Left kidney (tissue), 2 donors: Measurements from ENCODE around the gene UNC80. TPM values are rescaled to one million over a fixed set of nuclear protein-coding genes. Genes with fewer than 3 reads are reported as not detected.

ENCODE experiments used
- DNase-seq: peaks from one replicate; pipeline ENCODE4 v3.0.0-alpha.2; 2013
- polyA plus RNA-seq: library from polyadenylated mRNA; unstranded; fragments of 120-200 nt; gene quantifications from one replicate; pipeline ENCODE4 v1.2.1, GENCODE V29; 2013; ENCODE audit not compliant: insufficient read length

UNC80 gene
- polyA plus RNA-seq, 1 donor, result 2.2 TPM

DNA sequence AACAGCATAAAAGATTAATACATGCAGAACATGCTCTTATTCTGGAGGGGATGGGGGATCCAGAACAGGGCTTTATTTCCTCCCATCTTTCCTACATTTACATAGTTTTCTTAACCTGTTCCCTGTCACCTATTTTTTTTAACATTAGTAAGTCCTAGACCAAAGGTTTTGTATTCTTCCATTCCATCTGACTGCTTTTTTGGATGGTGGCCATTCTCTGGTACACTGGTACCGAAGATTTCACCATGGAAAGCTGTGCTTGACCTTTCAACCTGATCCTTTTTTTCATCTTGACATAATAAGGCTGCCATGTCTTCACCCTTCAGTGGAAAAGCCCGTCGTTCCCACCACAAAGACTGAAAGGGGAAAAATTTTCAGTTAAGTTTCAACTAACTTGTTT lies 251.2 kb downstream of the UNC80 start:
- DNase-seq, result no peak

DNA sequence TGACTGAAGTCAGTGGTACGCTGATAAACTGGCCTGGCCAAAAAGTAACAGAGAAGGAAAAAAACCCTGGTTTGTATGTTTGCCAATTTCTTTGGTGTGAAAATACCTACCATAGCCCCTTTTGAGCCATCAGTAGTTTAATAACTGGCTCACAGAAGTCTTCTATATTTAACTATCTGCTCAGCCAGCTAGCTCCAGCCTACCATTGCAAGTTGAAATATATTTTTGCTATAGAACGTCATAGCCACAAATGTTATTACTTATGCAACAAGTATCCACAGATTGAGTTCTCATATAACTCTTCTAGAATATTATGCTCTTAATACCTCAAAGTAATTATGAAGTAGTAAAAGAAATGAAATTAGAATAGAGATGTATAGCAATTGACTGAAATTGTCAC lies 256.0 kb downstream of the UNC80 start:
- DNase-seq, result no peak

DNA sequence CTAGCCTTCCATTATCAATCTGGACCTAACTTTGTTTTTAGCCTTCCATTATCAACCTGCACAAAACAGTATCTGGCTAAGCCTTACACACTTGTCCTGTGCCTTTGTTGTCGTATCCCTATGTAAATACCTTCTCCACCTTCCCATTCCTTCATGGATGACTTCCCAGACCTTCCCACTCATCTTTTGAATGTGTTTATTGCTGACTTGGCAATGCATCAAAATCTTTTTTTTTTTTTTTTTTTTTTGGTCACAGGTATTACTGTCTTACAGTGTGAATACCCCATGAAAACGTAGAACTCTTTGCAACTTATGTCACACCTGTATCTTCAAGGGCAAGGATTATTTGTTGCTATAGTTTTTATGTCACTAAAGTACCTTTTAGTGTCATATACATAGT lies 256.5 kb downstream of the UNC80 start:
- no peak for DNase-seq

DNA sequence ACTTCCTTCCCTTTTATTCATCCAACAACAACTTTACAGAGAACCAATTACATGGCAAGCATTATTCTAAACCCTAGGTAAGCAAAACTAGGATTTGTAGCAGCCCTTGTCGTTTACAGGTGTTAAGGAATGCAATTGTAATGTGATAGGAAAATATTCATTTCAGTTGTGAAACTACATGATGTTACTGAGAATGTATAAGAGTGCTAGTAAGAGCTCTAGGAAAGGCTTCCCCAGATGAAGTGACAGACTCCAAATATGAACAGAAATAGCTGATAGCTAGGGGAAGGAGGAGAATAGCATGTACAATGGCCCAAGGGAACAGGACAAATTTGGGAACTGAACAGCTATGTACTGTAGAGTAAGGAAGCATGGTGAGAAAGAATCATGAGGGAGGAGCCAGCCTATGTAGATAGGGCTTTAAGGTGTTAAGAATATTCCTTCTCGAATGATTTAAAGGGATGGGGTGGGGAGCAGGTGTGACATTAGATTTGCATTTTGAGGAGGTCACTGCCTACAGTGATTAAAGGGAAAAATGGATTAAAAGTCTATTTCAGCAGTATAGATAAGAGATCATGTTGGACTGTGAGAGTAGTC lies 262.6 kb downstream of the UNC80 start:
- no peak for DNase-seq

DNA sequence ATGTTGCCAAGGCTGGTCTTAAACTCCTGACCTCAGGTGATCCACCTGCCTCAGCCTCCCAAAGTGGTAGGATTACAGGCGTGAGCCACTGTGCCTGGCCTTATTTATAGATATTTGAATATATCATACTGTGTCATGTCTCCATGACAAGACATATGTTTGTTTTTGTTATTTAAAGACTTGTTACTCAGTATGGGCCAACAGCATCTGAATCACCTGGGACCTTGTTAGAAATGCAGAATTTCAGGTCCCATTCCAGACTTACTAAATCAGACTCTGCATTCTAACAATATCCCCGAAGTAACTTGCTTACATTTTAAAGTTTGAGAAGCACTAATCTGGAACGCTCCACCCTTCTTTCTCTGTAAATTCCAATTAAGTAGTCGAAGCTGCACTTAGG lies 264.0 kb downstream of the UNC80 start:
- DNase-seq, result no peak

DNA sequence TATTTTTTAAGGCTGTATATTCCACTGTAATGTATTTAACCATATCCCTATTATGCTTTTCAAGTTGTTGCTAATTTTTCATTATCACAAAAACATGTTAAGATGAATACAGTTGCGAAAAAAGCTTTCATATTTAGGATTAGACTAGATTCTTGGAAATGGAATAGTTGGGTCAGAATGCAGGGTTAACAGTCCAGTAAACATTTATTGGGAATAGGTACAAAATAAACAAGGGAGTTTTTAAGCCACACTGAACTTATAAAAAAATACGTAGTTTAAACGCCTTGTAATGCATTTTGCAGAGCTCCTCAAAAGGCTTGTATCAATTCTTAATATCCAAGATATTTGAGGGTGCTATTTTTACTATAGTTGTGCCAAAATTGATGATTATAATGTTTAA lies 266.4 kb downstream of the UNC80 start:
- no peak for DNase-seq

DNA sequence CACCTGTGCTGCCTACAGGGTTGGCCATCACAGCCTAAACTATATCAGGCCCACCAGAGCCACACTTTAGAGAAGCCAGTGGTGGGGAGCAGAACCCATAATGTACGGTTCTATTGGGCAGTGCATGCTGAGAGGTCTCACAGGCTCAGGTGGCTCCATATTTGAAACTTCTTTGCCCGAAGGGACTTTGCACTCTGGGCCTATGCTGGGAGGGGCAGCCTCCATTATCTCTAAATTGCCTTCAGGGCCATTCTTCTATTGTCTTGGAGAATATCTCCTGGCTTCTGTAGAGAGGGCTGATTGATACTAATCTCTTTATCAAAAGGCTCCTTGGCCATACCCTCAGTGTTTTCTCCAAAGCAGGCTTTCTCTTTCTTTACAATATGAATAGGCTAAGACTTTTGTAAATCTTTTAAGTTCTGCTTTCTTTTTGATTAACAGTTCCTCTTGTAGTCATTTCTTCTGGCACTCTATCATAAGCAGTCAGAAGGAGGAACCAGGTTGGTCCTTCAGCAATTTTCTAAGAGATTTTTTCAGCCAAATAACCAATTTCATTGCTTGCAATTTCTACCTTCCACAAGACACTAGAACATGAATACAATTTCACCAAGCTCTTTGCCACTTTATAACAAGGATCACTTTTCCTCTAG lies 275.3 kb downstream of the UNC80 start:
- no peak for DNase-seq

Other genes starting within 250 kb of the UNC80 start
- gene RPE, start 230.8 kb downstream of the UNC80 start, polyA plus RNA-seq, result 67.2 TPM